NCI-H2196 (cell line): ENCODE measurements around the gene HPN.

Experiments
- DNase-seq: peaks from one replicate; lab custom pipeline; 2025; ENCODE audit not compliant: unreplicated experiment; lab: John Stamatoyannopoulos, UW

The HPN gene

DNA sequence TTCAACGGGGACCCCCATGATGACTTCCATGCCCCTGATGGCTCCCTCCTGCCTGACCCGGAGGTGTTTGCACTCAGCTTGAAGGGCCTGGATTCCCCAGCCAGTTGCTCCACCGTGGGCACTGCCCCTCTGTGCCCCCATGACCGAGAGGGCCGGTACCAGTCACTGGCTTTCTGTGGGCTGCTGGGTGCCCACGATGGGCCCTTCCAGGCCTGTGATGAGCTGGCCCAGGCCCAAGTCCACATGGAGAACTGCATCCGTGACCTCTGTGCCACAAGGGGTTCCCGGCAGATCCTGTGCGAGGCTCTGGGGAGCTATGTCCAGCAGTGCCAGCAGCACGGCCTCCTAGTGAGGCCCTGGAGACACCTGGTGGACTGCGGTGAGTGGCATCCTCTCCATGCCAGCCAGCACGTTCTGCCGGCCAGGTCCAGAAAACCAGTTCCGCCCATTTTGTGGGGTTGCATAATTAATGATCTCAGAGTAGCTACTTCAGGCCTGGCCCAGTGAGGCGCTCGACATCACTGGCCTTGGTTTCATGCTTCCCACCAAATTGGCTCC lies 39.2 kb downstream of the HPN start:
- no peak for DNase-seq

- no peak for DNase-seq
These were observed 39.7 kb downstream of the HPN start for GRCh38 chr19:35081201-35081600.

GRCh38 chr19:35083691-35084508 lies 42.4 kb downstream of the HPN start:
- no peak for DNase-seq

- DNase-seq, result no peak
These were observed 42.9 kb downstream of the HPN start for GRCh38 chr19:35084509-35084762.

DNA sequence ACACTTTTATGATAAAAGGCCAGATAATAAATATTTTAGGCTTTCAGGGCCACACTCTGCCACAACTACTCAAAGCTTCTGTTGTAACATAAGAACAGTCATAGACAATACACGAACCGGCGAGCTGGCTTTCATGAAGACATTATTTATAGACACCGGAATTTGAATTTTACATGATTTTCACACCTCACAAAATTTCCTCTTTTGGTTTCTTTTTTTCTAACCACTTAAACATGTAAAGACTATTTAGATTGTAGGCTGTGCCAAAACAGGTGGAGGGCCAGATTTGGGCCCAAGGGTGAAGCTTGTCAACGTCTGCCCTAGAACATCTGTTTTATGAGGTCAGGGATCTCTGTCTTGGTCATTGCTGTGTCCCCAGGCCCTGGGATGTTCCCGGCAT lies 44.4 kb downstream of the HPN start:
- no peak for DNase-seq

DNA sequence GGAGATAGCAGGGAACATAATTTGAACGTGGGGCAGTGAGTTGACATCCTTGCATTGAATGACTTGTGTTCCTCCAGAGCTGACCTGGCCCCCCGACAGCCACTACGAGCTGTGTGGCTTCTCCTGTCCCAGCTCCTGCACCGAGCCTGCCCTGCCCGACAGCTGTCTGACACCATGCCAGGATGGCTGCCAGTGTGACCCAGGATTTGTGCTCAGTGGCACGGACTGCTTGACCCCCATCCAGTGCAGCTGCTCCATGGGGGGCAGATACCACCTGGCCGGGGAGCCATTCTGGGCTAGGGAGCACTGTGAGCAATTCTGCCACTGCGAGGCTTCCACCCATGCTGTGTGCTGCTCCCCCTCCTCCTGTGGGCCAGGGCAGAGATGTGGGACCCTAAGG lies 44.9 kb downstream of the HPN start:
- no peak for DNase-seq

- no peak for DNase-seq
These were observed 45.9 kb downstream of the HPN start for GRCh38 chr19:35087393-35087792.

DNA sequence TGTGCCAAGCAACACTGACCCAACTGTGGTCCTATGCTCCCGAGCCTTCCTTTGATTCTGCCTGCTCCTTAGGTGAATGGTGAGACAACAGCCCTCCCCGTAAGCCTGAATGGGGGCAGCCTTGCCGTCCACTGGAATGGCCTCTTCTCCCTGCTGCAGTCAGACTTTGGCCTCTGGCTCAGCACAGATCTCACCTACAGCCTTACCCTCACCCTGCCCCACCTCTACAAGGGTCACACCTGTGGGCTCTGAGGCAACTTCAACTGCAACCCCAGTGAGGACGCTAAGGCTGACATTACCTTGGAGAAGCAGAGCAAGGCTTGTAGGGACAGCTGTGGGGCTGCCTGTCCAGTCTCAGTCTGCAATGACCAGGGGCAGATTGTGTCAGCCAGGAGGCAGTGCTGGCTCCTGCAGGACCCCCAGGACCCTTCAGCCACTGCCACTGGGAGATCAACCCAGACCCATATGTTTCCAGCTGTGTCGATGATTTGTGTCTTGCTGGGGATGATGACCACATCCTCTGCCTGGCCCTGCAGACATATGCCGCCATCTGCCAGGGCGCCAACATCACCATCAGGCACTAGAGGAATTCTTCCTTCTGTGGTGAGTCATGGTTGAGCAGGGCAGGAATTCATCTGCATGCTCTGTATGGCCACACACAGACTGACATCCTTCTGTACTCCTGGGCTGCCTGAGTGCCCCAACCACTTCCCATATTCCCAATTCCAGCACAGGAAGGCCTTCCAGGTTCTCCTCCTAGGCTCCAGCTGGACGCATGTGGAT lies 46.8 kb downstream of the HPN start:
- DNase-seq, result no peak

GRCh38 chr19:35089554-35089953 lies 48.0 kb downstream of the HPN start:
- DNase-seq, result no peak

DNA sequence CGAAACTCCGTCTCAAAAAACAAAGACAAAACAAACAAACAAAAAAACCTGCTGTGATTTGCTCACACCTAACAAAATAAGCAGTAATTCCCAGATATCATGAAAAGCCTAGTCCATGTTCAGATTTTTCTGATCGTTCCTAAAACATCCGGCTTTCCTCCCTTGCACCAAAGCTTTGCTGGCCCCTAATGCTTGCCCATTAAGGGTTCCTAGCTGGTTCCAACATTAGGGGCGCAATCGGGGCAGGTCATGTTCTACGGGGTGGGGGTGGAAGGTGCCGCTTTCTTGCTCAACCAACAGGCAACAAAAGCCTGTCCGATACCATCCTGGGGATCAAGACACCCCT lies 48.6 kb downstream of the HPN start:
- DNase-seq, result no peak

- DNase-seq, result peak; percentile 77
These were observed 49.1 kb downstream of the HPN start for GRCh38 chr19:35090506-35091214.

DNA sequence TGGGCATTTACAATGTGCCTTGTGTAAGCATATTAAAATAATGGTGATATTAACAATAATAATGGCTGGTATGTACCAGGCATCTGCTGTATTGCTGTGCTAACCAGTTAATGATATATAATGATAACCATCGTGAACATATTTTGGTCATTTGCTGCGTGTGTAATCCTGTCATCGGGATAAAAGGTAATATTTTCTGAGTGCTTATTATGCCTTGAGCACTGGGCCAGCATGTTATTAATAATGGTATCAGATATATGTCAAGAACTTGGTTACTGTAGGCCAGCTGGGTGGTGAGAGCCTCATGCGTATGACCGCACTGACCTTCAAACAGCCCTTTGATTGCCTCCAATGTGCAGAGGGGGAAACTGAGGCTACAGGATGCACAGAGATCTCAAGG lies 51.9 kb downstream of the HPN start:
- DNase-seq, result no peak

GRCh38 chr19:35093941-35094647 lies 52.6 kb downstream of the HPN start:
- no peak for DNase-seq

GRCh38 chr19:35094656-35095055 lies 53.1 kb downstream of the HPN start:
- DNase-seq, result no peak

- no peak for DNase-seq
These were observed 54.3 kb downstream of the HPN start for GRCh38 chr19:35095667-35096368.

DNA sequence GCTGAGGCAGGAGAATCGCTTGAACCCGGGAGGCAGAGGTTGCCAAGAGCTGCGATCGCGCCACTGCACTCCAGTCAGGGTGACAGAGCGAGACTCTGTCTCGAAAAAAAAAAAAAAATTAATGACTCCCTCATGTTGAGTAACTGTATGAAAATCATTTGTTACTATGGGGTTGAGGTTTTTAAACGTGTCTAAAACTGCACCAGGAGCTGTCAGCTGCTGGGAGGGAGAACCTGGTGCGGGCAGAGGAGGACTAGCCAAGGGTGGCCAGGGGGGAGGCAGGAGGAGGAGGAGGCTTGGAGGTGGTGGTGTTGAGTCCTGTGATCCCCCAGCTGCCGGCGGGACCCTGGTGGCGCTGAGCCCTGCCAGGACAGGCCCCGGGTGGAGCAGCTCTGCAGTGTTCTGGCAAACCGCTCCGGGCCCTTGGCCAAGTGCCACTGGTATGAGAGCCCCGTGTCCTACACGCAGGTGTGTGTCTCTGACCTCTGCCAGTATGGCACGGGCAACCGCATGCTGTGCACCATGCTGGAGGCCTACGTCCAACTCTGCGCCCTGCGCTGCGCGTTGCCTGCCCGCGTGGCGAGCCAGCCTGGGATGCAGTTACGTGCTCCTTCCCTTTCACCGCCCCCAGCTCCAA lies 57.0 kb downstream of the HPN start:
- DNase-seq, result no peak

DNA sequence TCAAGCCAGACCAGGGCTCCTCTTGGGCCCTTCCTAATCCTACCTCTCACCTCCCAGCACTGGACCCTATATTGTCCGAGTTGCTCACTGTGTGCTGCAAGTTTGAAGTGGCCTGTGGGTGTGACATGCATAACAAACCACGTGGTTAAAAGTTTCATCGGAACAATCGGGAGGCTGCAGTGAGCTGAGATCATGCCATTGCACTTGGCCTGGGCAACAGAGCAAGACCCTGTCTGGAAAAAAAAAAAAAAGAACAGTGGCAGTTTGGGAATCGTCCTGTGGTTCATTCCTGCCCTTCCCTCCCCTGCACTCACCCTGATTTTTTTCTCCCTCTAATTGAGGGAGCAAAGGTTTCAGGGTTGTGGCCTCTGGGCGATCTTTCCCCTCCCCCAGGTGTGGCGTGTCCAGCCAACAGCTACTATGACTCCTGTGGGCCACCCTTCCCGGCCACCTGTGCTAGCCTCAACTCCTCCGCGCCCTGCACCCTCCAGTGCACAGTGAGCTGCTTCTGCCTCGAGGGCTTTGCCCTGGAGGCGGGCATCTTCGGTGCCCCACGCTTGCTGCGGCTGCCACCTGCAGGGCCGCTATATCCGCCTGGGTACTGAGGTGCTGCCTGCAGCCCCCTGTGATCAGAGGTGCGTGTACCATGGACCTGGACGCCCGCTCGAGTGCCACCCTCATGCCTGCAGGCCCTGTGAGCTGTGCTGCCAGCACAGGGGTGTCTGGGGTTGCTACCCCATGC lies 57.8 kb downstream of the HPN start:
- DNase-seq, result no peak

GRCh38 chr19:35099897-35100275 lies 58.4 kb downstream of the HPN start:
- DNase-seq, result no peak
